Mesothelial cell of epicardium (in vitro differentiated cells): ENCODE measurements around the gene RBM38. TPM values are rescaled to one million over a fixed set of nuclear protein-coding genes. Genes with fewer than 3 reads are reported as not detected.

Experiments used
- DNase-seq, 2 experiments: peaks; one replicate each; pipeline ENCODE4 v3.0.0; 2021; ENCODE audit warnings: low spot score in 2 of 2; ENCODE audit not compliant: unreplicated experiment in 2 of 2
- H3K27ac Mint-ChIP-seq: 2 replicates; pipeline ENCODE4 v1.8.0; 2021; ENCODE audit warnings: mixed read lengths
- H3K27me3 Mint-ChIP-seq: 2 replicates; pipeline ENCODE4 v1.8.0; 2021; ENCODE audit warnings: low read depth, mixed read lengths
- H3K36me3 Mint-ChIP-seq: 2 replicates; pipeline ENCODE4 v1.8.0; 2021; ENCODE audit warnings: mixed read lengths
- H3K4me1 Mint-ChIP-seq: 2 replicates; pipeline ENCODE4 v1.8.0; 2021; ENCODE audit warnings: mixed read lengths
- H3K4me3 Mint-ChIP-seq: 2 replicates; pipeline ENCODE4 v1.8.0; 2021; ENCODE audit warnings: mild to moderate bottlenecking, moderate library complexity, mixed read lengths
- H3K9me3 Mint-ChIP-seq: 2 replicates; pipeline ENCODE4 v1.8.0; 2021; ENCODE audit warnings: mixed read lengths
- total RNA-seq: library from RNA; stranded (reverse); gene quantifications from 3 replicates; pipeline ENCODE4 v1.2.1, GENCODE V29; 2021
- TF ChIP-seq, protein P1 (sequence below): fragments of 200-600 bp; sonication (generic); IDR thresholded peaks from one replicate; pipeline ENCODE4 v1.5.0; 2021; ENCODE audit warnings: antibody characterized with exemption; ENCODE audit not compliant: unreplicated experiment

RBM38 gene
- total RNA-seq, 1 donor from 2014 or later = 25.6 TPM

- Mint-ChIP-seq H3K4me3 (no peak overlapping the region), H3K27ac (no peak overlapping the region), H3K36me3 (peaks cover 40% of the 10 kb centered on the region), H3K9me3 (no peaks in the 10 kb centered on the region), H3K4me1 (no peaks in the 10 kb centered on the region), H3K27me3 (no peaks in the 10 kb centered on the region)
- DNase-seq = no peak
- TF ChIP-seq, protein P1, sequence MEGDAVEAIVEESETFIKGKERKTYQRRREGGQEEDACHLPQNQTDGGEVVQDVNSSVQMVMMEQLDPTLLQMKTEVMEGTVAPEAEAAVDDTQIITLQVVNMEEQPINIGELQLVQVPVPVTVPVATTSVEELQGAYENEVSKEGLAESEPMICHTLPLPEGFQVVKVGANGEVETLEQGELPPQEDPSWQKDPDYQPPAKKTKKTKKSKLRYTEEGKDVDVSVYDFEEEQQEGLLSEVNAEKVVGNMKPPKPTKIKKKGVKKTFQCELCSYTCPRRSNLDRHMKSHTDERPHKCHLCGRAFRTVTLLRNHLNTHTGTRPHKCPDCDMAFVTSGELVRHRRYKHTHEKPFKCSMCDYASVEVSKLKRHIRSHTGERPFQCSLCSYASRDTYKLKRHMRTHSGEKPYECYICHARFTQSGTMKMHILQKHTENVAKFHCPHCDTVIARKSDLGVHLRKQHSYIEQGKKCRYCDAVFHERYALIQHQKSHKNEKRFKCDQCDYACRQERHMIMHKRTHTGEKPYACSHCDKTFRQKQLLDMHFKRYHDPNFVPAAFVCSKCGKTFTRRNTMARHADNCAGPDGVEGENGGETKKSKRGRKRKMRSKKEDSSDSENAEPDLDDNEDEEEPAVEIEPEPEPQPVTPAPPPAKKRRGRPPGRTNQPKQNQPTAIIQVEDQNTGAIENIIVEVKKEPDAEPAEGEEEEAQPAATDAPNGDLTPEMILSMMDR = no peak
These were observed 12.4 kb upstream of the RBM38 start for GRCh38 chr20:57378646-57379262.

- no peak overlapping the region for H3K4me3 Mint-ChIP-seq
- H3K27ac Mint-ChIP-seq = no peak overlapping the region
- no peaks in the 10 kb centered on the region for H3K4me1 Mint-ChIP-seq
- TF ChIP-seq, protein P1 = no peak
- no peaks in the 10 kb centered on the region for H3K9me3 Mint-ChIP-seq
- H3K27me3 Mint-ChIP-seq = no peaks in the 10 kb centered on the region
- H3K36me3 Mint-ChIP-seq = peaks cover 38% of the 10 kb centered on the region
- DNase-seq = no peak
These were observed 11.9 kb upstream of the RBM38 start for GRCh38 chr20:57379263-57379647.

DNA sequence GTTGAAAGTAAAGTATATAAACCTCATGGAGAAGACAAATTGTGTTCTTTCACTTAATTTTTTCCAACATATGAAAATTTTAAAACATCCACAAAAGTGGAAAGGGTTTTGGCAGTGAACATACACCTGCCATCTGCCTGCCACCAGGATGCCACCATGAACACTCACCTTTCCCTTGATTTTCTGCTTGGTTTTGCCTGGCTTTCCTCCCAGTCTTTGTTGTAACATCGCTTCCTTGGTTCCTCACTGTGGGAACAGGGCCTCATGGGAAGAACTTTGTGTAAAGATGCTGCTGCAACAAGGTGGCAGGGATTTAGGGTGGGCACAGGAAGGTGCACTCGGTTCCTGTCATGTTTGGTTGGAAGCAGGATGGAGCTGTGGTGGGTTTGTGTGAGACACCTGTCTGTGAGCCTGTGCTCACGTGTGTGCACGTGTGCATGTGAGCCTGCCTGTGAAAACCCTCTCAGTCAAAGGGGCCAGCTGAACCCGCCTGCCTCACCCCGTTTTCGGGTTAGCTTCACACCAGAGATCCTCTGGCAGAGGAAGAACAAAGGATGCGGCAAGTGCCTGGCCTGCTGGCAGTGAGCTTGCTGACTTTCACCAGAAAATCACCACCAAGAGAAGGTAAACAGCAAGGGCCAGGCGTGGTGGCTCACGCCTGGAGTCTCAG lies 11.0 kb upstream of the RBM38 start:
- TF ChIP-seq, protein P1 = no peak
- H3K4me1 Mint-ChIP-seq = no peaks in the 10 kb centered on the region
- no peak overlapping the region for H3K27ac Mint-ChIP-seq
- no peak overlapping the region for H3K4me3 Mint-ChIP-seq
- no peaks in the 10 kb centered on the region for H3K9me3 Mint-ChIP-seq
- no peak for DNase-seq
- H3K27me3 Mint-ChIP-seq = no peaks in the 10 kb centered on the region
- peaks cover 32% of the 10 kb centered on the region for H3K36me3 Mint-ChIP-seq

- Mint-ChIP-seq H3K27ac (no peak overlapping the region), H3K9me3 (no peaks in the 10 kb centered on the region), H3K4me3 (no peak overlapping the region), H3K36me3 (peaks cover 20% of the 10 kb centered on the region), H3K27me3 (no peaks in the 10 kb centered on the region), H3K4me1 (no peaks in the 10 kb centered on the region)
- TF ChIP-seq, protein P1 = peak; percentile 94
- DNase-seq = peak in 1 of 2 experiments; percentile 88
These were observed 9.3 kb upstream of the RBM38 start for GRCh38 chr20:57381596-57382503.

GRCh38 chr20:57382516-57382915 lies 8.7 kb upstream of the RBM38 start:
- Mint-ChIP-seq H3K36me3 (peaks cover 14% of the 10 kb centered on the region), H3K27ac (no peak overlapping the region), H3K4me1 (no peaks in the 10 kb centered on the region)

More at GRCh38 chr20:57382516-57382915, 8.7 kb upstream of the RBM38 start:
- no peaks in the 10 kb centered on the region for H3K9me3 Mint-ChIP-seq
- no peaks in the 10 kb centered on the region for H3K27me3 Mint-ChIP-seq
- TF ChIP-seq, protein P1 = no peak
- H3K4me3 Mint-ChIP-seq = no peak overlapping the region
- no peak for DNase-seq
